Measurements from ENCODE around the gene RIMBP2. TPM values are rescaled to one million over a fixed set of nuclear protein-coding genes. Genes with fewer than 3 reads are reported as not detected.

The RIMBP2 gene
- total RNA-seq, 1 donor from 2014 or later = 0.09 TPM

DNA sequence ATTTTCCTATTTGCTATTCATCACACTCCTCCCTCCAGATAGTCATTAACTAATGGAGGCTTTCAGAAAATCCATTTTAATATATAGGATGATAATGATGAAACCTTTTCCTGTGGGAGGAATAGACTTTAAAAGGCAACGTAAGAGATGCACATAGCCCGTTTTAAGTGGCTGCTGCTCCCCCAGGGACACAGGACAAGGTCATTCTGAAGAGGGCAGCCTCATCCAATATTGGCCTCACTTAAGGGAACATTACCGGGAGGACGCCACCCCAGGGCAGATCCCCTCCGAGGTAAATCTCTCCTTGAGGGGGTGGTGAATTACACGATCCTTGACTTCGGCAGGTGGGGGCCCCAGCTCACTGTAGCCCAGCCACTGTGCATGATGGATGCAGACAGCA is 246.5 kb downstream of the RIMBP2 start:
- H3K4me1 ChIP-seq = no peaks in the 10 kb centered on the region
- ATAC-seq (no peak), DNase-seq (no peak)
- H3K27me3 ChIP-seq = no peaks in the 10 kb centered on the region
- H3K9me3 ChIP-seq = no peaks in the 10 kb centered on the region
- intact Hi-C loops (cut with DNase I) = no loop called here
- TF ChIP-seq, protein P1, sequence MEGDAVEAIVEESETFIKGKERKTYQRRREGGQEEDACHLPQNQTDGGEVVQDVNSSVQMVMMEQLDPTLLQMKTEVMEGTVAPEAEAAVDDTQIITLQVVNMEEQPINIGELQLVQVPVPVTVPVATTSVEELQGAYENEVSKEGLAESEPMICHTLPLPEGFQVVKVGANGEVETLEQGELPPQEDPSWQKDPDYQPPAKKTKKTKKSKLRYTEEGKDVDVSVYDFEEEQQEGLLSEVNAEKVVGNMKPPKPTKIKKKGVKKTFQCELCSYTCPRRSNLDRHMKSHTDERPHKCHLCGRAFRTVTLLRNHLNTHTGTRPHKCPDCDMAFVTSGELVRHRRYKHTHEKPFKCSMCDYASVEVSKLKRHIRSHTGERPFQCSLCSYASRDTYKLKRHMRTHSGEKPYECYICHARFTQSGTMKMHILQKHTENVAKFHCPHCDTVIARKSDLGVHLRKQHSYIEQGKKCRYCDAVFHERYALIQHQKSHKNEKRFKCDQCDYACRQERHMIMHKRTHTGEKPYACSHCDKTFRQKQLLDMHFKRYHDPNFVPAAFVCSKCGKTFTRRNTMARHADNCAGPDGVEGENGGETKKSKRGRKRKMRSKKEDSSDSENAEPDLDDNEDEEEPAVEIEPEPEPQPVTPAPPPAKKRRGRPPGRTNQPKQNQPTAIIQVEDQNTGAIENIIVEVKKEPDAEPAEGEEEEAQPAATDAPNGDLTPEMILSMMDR (IDR thresholded peaks at IDR 0.05) = no peak
- H3K36me3 ChIP-seq = no peaks in the 10 kb centered on the region
- H3K4me3 ChIP-seq = no peak overlapping the region
- no peak overlapping the region for H3K27ac ChIP-seq

DNA sequence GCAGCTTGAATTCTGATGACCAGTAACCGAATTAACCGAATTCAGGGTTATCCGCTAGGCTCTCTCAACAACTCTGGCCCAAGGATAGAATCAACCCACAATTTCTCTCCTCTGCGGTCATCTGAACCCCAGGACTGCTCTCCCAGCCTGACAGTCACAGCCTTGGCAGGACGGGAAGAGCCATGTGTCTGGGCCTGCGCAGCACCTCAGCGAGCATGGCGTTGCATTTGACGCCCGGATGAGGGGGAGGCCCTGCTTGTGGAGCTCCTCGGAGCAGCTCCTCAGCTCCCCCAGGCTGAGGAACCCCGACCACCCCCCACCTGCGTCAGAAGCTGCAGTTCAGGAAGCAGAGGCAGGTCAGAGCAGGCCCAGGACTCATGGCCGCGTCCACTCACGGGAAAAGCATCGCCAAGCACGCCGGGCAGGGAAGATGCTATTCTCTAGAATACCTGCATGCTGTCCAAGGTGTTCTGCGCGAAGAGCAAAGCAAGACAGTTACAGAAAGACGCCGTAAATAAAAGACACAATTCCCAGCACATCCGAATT is 247.3 kb downstream of the RIMBP2 start:
- no peaks in the 10 kb centered on the region for H3K36me3 ChIP-seq
- no peak overlapping the region for H3K4me3 ChIP-seq
- intact Hi-C loops (cut with DNase I) = no loop called here
- no peaks in the 10 kb centered on the region for H3K27me3 ChIP-seq
- TF ChIP-seq, protein P1 (IDR thresholded peaks at IDR 0.05) = no peak
- no peak for DNase-seq
- H3K4me1 ChIP-seq = no peaks in the 10 kb centered on the region
- ATAC-seq = no peak
- H3K27ac ChIP-seq = no peak overlapping the region
- no peaks in the 10 kb centered on the region for H3K9me3 ChIP-seq

DNA sequence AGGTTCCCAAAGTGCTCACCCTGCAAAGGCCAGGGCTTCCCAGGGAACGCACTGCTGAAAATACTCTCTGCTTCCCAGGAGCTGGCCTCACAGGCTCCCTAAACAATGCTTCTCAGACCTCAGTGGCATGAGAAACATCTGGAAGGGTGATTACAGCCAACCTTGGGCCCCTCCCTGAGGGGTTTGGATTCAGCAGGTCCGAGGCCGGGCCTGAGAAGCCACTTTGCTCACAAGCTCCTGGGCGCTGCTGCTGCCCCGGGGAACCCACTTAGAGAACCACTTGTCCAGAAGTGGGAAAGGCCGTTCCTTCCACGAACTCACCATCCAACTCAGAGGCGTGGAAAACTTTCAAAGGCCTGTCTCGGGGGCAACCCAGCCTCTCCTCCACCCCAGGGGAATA is 247.9 kb downstream of the RIMBP2 start:
- TF ChIP-seq, protein P1 (IDR thresholded peaks at IDR 0.05) = no peak

DNA sequence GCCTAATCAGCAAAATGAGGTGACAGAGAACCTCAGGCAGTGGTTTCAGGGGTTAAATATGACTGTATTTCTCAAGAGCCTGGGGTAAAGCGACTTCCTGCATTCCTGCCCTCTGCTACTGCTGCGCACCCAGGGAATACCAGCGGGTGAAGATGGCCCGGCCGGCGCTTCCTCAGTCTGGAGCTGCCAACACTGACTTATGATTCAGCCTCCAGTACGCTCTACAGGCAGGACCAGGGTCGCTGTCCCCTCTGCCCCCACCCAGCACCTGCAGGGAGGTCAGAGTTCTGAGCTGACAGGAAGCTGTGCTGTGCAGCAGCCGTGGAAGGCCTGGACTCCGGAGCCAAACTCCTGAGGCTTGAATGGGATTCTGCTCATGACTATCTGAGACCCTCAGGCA is 250.5 kb downstream of the RIMBP2 start:
- intact Hi-C loops (cut with DNase I) = no loop called here
- Histone ChIP-seq H3K36me3 (no peaks in the 10 kb centered on the region), H3K4me1 (no peaks in the 10 kb centered on the region), H3K27ac (no peak overlapping the region), H3K9me3 (no peaks in the 10 kb centered on the region), H3K4me3 (no peak overlapping the region), H3K27me3 (no peaks in the 10 kb centered on the region)
- DNase-seq = no peak
- TF ChIP-seq, protein P1 (IDR thresholded peaks at IDR 0.05) = no peak
- no peak for ATAC-seq

More for the DNA sequence above, 247.9 kb downstream of the RIMBP2 start:
- ATAC-seq (no peak), DNase-seq (no peak)
- Histone ChIP-seq H3K4me1 (no peaks in the 10 kb centered on the region), H3K36me3 (no peaks in the 10 kb centered on the region), H3K4me3 (no peak overlapping the region), H3K9me3 (no peaks in the 10 kb centered on the region), H3K27ac (no peak overlapping the region), H3K27me3 (no peaks in the 10 kb centered on the region)
- intact Hi-C loops (cut with DNase I) = no loop called here

DNA sequence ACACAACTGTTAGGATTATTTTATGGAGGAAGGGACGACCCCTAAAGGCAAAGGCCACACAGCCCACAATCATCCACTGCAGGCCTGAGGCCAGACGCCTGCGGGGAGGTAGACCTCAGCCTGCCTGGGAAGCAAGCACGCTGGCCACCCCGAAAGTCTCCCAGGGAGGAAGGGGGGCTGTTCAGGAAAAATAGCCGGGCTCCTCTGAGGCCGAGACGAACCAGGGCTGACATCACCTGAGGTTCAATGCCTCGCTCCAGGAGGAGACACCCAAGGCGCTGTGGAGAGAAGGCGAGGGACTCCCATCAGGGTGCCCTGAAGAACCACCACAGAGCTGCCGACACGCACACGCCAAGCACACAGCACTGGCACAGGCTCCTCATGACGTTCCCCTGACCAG is 251.1 kb downstream of the RIMBP2 start:
- no peak overlapping the region for H3K4me3 ChIP-seq
- H3K9me3 ChIP-seq = no peaks in the 10 kb centered on the region
- H3K4me1 ChIP-seq = no peaks in the 10 kb centered on the region
- DNase-seq (no peak), ATAC-seq (no peak)
- no peaks in the 10 kb centered on the region for H3K27me3 ChIP-seq
- H3K27ac ChIP-seq = no peak overlapping the region
- H3K36me3 ChIP-seq = no peaks in the 10 kb centered on the region
- intact Hi-C loops (cut with DNase I) = no loop called here
- TF ChIP-seq, protein P1 (IDR thresholded peaks at IDR 0.05) = no peak
